Measurements from ENCODE around the gene MOV10.

DNA sequence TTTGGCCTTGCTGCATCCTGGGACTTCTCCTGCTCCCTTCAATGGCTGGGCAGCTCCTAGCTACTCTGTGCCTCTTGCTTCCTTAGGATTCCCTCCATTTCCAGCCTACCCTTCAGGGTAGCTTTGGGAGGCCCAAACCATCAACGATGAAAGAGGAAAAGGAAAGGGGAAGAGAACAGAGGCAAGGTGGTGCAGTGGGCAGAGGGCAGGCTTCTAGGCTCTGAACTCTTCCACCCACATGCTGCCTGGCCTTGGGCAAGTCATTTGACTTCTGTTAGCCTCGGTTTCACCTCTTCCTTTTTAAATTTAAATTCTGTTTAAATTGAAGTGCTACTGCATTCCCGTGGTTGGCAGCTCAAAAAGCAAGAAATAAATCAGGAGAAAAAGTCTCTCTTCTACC is 46.3 kb downstream of the MOV10 start:
- no peak for TF ChIP-seq POLR2A (IDR thresholded peaks at IDR 0.05; ENCODE audit: low read depth)
- no peak for TF ChIP-seq CTCF (IDR thresholded peaks at IDR 0.05)
- no peak for TF ChIP-seq POLR2AphosphoS5 (IDR thresholded peaks at IDR 0.05)
- TF ChIP-seq EP300 (IDR thresholded peaks at IDR 0.05): no peak
